ENCODE measurements around the gene SLC30A5. TPM values are rescaled to one million over a fixed set of nuclear protein-coding genes. Genes with fewer than 3 reads are reported as not detected.
"Not testable (repeated sequence)": the region's sequence is repeated elsewhere in the genome, so short reads cannot be mapped to it uniquely, and the experiment has no call there.

SLC30A5 gene
- total RNA-seq, 1 experiment from 2014 or later, result 50.0 TPM

GRCh38 chr5:69088006-69088405, 5.8 kb upstream of the SLC30A5 start:
- H3K9me3 ChIP-seq (ENCODE audit: control insufficient read depth in 1 of 2, insufficient read depth in 1 of 2, low read depth in 1 of 2, low read length in 2 of 2); H3K36me3 ChIP-seq (ENCODE audit: control insufficient read depth in 1 of 2, insufficient read depth in 2 of 2, low read length in 2 of 2); POLR2A ChIA-PET; H2AFZ ChIP-seq (ENCODE audit: low read depth, low read length, poor library complexity, severe bottlenecking); intact Hi-C loops (cut with micrococcal nuclease); H3K9ac ChIP-seq (ENCODE audit: low read length); H3K27me3 ChIP-seq (ENCODE audit: insufficient read depth, low read length); DNase-seq (ENCODE audit: low read depth, low spot score); H4K20me1 ChIP-seq (ENCODE audit: insufficient read depth); H3K4me3 ChIP-seq (replicated peaks in 1 of 2; ENCODE audit: low read depth in 1 of 2, low read length in 2 of 2); BruUV-seq (replicated peaks); H3K79me2 ChIP-seq (ENCODE audit: insufficient read depth, low read length); H3K4me2 ChIP-seq (ENCODE audit: low read length); H3K9me2 ChIP-seq (ENCODE audit: insufficient read depth); CTCF ChIA-PET; RAD21 ChIA-PET (ENCODE audit: low non-redundant PET in 1 of 2, low total read pairs in 2 of 2, uncharacterized antibody in 2 of 2, unreplicated experiment in 2 of 2); ATAC-seq; H3K27ac ChIP-seq (ENCODE audit: low read depth, low read length): not testable (repeated sequence)
- H3K4me1 ChIP-seq (ENCODE audit: control insufficient read depth in 1 of 2, insufficient read depth in 2 of 2, low read length in 2 of 2), result peaks cover 6 to 11% of the 10 kb centered on the region in 2 experiments

- no peaks in the 10 kb centered on the region for H3K36me3 ChIP-seq (ENCODE audit: control insufficient read depth in 1 of 2, insufficient read depth in 2 of 2, low read length in 2 of 2)
- no peaks in the 10 kb centered on the region for H3K9me3 ChIP-seq (ENCODE audit: control insufficient read depth in 1 of 2, insufficient read depth in 1 of 2, low read depth in 1 of 2, low read length in 2 of 2)
- H3K79me2 ChIP-seq (ENCODE audit: insufficient read depth, low read length), result peaks cover 13% of the 10 kb centered on the region
- no peaks in the 10 kb centered on the region for H3K27me3 ChIP-seq (ENCODE audit: insufficient read depth, low read length)
- H3K4me1 ChIP-seq (ENCODE audit: control insufficient read depth in 1 of 2, insufficient read depth in 2 of 2, low read length in 2 of 2), result peaks cover 0 to 10% of the 10 kb centered on the region in 2 experiments; a peak in 1 of 4 replicates
- H2AFZ ChIP-seq (ENCODE audit: low read depth, low read length, poor library complexity, severe bottlenecking), result no peak overlapping the region
- no TSS peak for BruUV-seq (replicated peaks)
- H3K9ac ChIP-seq (ENCODE audit: low read length), result no peak overlapping the region
- intact Hi-C loops (cut with micrococcal nuclease), result loop anchor here (10.0 kb wide), 2 partner anchors 125 to 305 kb away; a partner anchor contains a TSS
- ChIA-PET POLR2A (no interaction called here), CTCF (no interaction called here), RAD21 (ENCODE audit: low non-redundant PET in 1 of 2, low total read pairs in 2 of 2, uncharacterized antibody in 2 of 2, unreplicated experiment in 2 of 2) (no interaction called here)
- H3K4me3 ChIP-seq (replicated peaks in 1 of 2; ENCODE audit: low read depth in 1 of 2, low read length in 2 of 2), result no peak overlapping the region
- H3K9me2 ChIP-seq (ENCODE audit: insufficient read depth), result no peaks in the 10 kb centered on the region
- DNase-seq (ENCODE audit: low read depth, low spot score), result no peak
- no peak for ATAC-seq
- no peak overlapping the region for H3K27ac ChIP-seq (ENCODE audit: low read depth, low read length)
- TF ChIP-seq SIN3A (IDR thresholded peaks at IDR 0.05; ENCODE audit: low read depth), result no peak
- TF ChIP-seq EZH2phosphoT487 (IDR thresholded peaks at IDR 0.05; ENCODE audit: borderline replicate concordance), result no peak
- TF ChIP-seq ZFX (IDR thresholded peaks at IDR 0.05), result no peak
- no peak for TF ChIP-seq EZH2 (IDR thresholded peaks at IDR 0.05)
- no peak for TF ChIP-seq SRF (IDR thresholded peaks at IDR 0.05; ENCODE audit: low read depth)
- no peak for TF ChIP-seq YY1 (IDR thresholded peaks at IDR 0.05; ENCODE audit: extremely low read depth, insufficient replicate concordance, low read depth, low read length)
- H4K20me1 ChIP-seq (ENCODE audit: insufficient read depth), result no peaks in the 10 kb centered on the region
- H3K4me2 ChIP-seq (ENCODE audit: low read length), result no peak overlapping the region
Measured at GRCh38 chr5:69090158-69090557, 3.7 kb upstream of the SLC30A5 start.
